ENCODE results near the gene CTSZ. TPM values are rescaled to one million over a fixed set of nuclear protein-coding genes. Genes with fewer than 3 reads are reported as not detected.
"Not testable (repeated sequence)": the region's sequence is repeated elsewhere in the genome, so short reads cannot be mapped to it uniquely, and the experiment has no call there.

The CTSZ gene
- total and polyA plus RNA-seq, 2 experiments from 2014 or later, result 5.0 to 161 TPM

DNA sequence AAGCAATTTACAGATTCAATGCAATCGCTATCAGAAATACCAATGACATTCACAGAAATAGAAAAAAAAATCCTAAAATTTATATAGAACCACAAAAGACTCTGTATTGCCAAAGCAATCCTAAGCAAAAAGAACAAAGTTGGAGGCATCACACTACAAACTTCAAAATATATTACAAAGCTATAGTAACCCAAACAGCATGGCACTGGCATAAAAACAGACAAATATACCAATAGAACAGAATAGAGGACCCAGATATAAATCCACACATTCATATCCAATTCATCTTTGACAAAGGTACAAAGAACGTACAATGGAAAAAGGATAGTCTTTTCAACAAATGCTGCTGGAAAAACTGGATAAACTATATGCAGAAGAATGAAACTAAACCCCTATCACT is 37.6 kb downstream of the CTSZ start:
- no peaks in the 10 kb centered on the region for H3K79me2 ChIP-seq
- no peaks in the 10 kb centered on the region for H3K4me1 ChIP-seq (ENCODE audit: insufficient read depth)
- DNase-seq (ENCODE audit: low spot score), result no peak
- H3K4me3 ChIP-seq, result no peak overlapping the region
- H3K27me3 ChIP-seq, result no peaks in the 10 kb centered on the region
- H3K9me3 ChIP-seq (ENCODE audit: low read depth), result no peaks in the 10 kb centered on the region
- TF ChIP-seq EZH2phosphoT487 (IDR thresholded peaks at IDR 0.05; ENCODE audit: low read depth, severe bottlenecking, unreplicated experiment) (no peak), EZH2 (IDR thresholded peaks at IDR 0.05; ENCODE audit: borderline replicate concordance) (no peak)
- TF ChIP-seq, protein P1, sequence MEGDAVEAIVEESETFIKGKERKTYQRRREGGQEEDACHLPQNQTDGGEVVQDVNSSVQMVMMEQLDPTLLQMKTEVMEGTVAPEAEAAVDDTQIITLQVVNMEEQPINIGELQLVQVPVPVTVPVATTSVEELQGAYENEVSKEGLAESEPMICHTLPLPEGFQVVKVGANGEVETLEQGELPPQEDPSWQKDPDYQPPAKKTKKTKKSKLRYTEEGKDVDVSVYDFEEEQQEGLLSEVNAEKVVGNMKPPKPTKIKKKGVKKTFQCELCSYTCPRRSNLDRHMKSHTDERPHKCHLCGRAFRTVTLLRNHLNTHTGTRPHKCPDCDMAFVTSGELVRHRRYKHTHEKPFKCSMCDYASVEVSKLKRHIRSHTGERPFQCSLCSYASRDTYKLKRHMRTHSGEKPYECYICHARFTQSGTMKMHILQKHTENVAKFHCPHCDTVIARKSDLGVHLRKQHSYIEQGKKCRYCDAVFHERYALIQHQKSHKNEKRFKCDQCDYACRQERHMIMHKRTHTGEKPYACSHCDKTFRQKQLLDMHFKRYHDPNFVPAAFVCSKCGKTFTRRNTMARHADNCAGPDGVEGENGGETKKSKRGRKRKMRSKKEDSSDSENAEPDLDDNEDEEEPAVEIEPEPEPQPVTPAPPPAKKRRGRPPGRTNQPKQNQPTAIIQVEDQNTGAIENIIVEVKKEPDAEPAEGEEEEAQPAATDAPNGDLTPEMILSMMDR (IDR thresholded peaks at IDR 0.05; ENCODE audit: poor library complexity), result no peak
- H2AFZ ChIP-seq, result no peak overlapping the region
- no peak overlapping the region for H3K4me2 ChIP-seq
- H3K27ac ChIP-seq, result no peak overlapping the region
- WGBS (ENCODE audit: low lambda C conversion rate, missing lambda C conversion rate), result 71% methylated on average over 2 of the region's 2 CpGs
- no peaks in the 10 kb centered on the region for H3K36me3 ChIP-seq (replicated peaks; ENCODE audit: insufficient read depth, low read depth)
- no peaks in the 10 kb centered on the region for H3K9me2 ChIP-seq (replicated peaks; ENCODE audit: insufficient read depth)
- H4K20me1 ChIP-seq (ENCODE audit: insufficient read depth, poor library complexity, severe bottlenecking), result no peaks in the 10 kb centered on the region

DNA sequence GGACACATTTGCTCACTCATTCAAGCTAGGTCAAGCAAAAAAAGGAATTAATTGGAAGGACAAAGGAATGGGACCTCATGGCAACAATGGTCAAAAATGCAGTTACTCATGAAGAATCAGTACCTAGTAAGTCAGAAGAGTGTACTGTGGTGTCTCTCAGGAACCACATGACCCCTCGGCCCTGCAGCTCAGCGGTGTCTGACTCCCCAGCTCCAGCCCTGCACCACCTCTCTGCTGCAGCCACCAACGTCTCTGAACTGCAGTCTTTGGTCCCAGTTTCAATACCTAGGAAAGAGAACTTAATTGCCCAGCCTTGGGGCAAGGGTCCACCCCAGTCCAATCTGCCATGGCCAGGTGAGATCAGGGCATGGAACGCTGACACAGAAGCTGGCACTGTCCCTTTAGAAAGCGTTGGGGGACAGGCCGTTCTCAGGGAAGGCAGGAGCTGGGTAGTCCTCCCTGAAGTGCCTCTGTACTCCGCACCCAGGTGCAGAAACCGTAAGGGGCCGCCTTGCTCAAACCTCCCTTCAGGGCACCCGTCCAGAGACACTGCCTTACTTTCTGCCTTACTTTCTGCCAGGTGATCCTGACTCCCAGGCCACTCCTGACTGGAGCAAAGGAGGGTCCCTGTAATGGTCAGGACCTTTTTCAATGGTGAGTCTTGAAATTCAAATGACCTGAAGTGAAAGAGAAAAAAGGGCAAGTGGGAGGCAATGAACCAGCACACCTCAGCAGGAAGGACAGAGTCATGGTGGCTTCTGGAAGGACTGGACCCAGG is 39.2 kb downstream of the CTSZ start:
- Histone ChIP-seq H3K27ac (no peak overlapping the region), H3K4me3 (no peak overlapping the region), H3K27me3 (no peaks in the 10 kb centered on the region), H3K4me1 (ENCODE audit: insufficient read depth) (no peaks in the 10 kb centered on the region), H2AFZ (no peak overlapping the region), H3K36me3 (replicated peaks; ENCODE audit: insufficient read depth, low read depth) (no peaks in the 10 kb centered on the region), H3K9me2 (replicated peaks; ENCODE audit: insufficient read depth) (no peaks in the 10 kb centered on the region), H3K79me2 (no peaks in the 10 kb centered on the region), H3K4me2 (no peak overlapping the region), H4K20me1 (ENCODE audit: insufficient read depth, poor library complexity, severe bottlenecking) (no peaks in the 10 kb centered on the region), H3K9me3 (ENCODE audit: low read depth) (no peaks in the 10 kb centered on the region)
- DNase-seq (ENCODE audit: low spot score), result no peak
- TF ChIP-seq EZH2phosphoT487 (IDR thresholded peaks at IDR 0.05; ENCODE audit: low read depth, severe bottlenecking, unreplicated experiment) (no peak), EZH2 (IDR thresholded peaks at IDR 0.05; ENCODE audit: borderline replicate concordance) (no peak)
- TF ChIP-seq, protein P1 (IDR thresholded peaks at IDR 0.05; ENCODE audit: poor library complexity), result no peak
- 86% methylated on average over 10 of the region's 10 CpGs for WGBS (ENCODE audit: low lambda C conversion rate, missing lambda C conversion rate)

DNA sequence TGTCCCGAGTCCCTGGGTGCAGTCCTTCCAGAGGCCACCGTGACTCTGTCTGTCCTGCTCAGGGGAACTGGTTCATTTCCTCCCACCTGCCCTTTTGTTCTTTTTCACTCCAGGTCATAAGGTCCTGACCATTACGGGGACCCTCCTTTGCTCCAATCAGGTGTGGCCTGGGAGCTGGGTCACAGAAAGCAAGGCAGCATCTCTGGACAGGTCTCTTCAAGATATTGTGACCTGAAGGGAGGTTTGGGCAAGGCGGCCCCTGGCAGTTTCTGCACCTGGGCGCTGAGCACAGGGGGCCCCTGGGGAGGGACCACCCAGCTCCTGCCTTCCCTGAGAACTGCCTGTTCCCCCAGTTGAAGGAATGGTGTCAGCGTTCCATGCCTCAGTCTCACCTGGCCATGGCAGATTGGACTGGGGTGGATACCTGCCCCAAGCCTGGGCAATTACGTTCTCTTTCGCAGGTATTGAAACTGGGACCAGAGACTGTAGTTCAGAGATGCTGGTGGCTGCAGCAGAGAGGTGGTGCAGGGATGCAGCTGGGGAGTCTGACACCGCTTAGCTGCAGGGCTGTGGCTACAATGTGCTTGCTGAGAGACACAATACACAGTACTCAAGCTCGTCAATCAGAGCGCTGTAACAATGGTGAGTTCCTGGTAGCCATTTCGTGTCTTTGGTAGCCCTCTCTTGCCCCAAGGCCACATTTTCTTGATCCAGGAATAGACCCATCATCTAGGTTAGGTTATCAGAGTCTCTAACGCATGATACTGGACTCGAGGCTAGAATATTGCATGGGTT is 41.6 kb downstream of the CTSZ start:
- H2AFZ ChIP-seq, result no peak overlapping the region
- no peaks in the 10 kb centered on the region for H3K9me3 ChIP-seq (ENCODE audit: low read depth)
- no peak for TF ChIP-seq EZH2 (IDR thresholded peaks at IDR 0.05; ENCODE audit: borderline replicate concordance)
- TF ChIP-seq, protein P1 (IDR thresholded peaks at IDR 0.05; ENCODE audit: poor library complexity), result no peak
- no peaks in the 10 kb centered on the region for H4K20me1 ChIP-seq (ENCODE audit: insufficient read depth, poor library complexity, severe bottlenecking)
- H3K4me3 ChIP-seq, result no peak overlapping the region
- no peaks in the 10 kb centered on the region for H3K36me3 ChIP-seq (replicated peaks; ENCODE audit: insufficient read depth, low read depth)
- H3K27ac ChIP-seq, result no peak overlapping the region
- no peak for DNase-seq (ENCODE audit: low spot score)
- no peak overlapping the region for H3K4me2 ChIP-seq
- no peaks in the 10 kb centered on the region for H3K27me3 ChIP-seq
- no peaks in the 10 kb centered on the region for H3K4me1 ChIP-seq (ENCODE audit: insufficient read depth)
- WGBS (ENCODE audit: low lambda C conversion rate, missing lambda C conversion rate), result 75% methylated on average over 14 of the region's 14 CpGs
- H3K9me2 ChIP-seq (replicated peaks; ENCODE audit: insufficient read depth), result no peaks in the 10 kb centered on the region
- no peaks in the 10 kb centered on the region for H3K79me2 ChIP-seq

DNA sequence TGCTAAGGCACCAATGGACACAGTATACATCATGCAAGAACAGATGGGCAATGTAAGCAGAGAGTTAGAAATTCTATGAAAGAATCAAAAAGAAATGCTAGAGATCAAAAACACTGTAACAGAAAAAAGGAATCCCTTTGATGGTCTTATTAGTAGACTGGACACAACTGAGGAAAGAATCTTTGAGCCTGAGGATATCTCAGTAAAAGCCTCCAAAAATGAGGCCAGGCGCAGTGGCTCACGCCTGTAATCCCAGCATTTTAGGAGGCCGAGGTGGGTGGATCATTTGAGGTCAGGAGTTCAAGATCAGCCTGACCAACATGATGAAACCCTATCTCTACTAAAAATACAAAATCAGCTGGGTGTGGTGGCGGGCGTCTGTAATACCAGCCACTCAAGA is 43.1 kb downstream of the CTSZ start:
- not testable (repeated sequence) for H4K20me1 ChIP-seq (ENCODE audit: insufficient read depth, poor library complexity, severe bottlenecking); H3K9me3 ChIP-seq (ENCODE audit: low read depth); H3K9me2 ChIP-seq (replicated peaks; ENCODE audit: insufficient read depth); H3K4me3 ChIP-seq; H3K36me3 ChIP-seq (replicated peaks; ENCODE audit: insufficient read depth, low read depth); H3K79me2 ChIP-seq; H2AFZ ChIP-seq; H3K4me2 ChIP-seq; H3K27me3 ChIP-seq; H3K27ac ChIP-seq; H3K4me1 ChIP-seq (ENCODE audit: insufficient read depth); DNase-seq (ENCODE audit: low spot score)
- 78% methylated on average over 5 of the region's 5 CpGs for whole genome bisulfite sequencing (ENCODE audit: low lambda C conversion rate, missing lambda C conversion rate)
